ENCODE results near the gene MRPL19.

GRCh38 chr2:75719616-75720015, 73.0 kb downstream of the MRPL19 start:
- no peak for TF ChIP-seq EP300 (IDR thresholded peaks at IDR 0.05)
- no peak for TF ChIP-seq CTCF (IDR thresholded peaks at IDR 0.05)
- TF ChIP-seq POLR2A (IDR thresholded peaks at IDR 0.05): no peak

Measured in ovary (tissue), 3 donors.